ENCODE measurements around the gene NTHL1. TPM values are rescaled to one million over a fixed set of nuclear protein-coding genes. Genes with fewer than 3 reads are reported as not detected.
A peak's percentile ranks its signal among the peaks of the same experiment; 100 is the strongest.
"Not testable (repeated sequence)": the region's sequence is repeated elsewhere in the genome, so short reads cannot be mapped to it uniquely, and the experiment has no call there.

NTHL1 gene
- total RNA-seq, 3 donors from 2014 or later = 30.5 to 43.5 (median 34.8) TPM

DNA sequence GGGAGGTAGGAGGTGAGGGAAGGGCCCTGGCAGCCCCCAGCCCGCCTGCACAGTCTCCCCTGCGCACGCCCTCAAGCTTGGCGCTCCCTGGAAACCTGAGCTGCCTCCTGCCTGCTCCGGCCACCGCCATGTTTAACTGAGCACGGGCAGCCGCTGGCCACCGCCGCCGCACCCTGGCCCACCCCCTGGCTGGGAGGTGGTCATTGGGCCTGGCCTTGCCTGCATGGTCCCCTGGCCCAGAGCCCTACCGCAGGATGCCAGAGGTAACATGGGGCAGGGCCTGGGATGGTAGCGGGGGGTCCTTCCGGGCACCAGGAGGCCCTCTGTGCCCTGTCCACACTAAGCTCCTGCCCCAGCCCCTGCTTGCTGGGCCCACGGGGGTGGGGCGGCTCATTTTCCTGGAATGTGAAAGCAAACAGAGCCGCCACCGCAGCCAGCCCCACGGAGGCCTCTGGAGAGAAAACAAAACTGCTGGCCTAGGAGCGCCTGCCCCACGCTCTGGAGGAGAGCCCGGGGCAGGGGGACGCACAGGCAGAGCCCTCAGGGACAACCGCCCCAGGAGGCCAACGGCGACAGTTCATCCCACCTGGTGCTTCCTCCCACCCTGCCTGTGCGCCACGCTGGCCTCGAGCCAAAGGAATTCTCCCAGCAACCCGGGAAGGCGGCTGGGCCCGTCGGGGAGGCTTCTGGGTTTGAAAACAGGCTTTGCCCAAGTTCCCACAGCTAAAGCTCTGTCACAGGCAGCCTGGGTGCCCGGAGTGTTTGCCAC lies 12.0 kb downstream of the NTHL1 start:
- no peaks in the 10 kb centered on the region for H3K27me3 Mint-ChIP-seq (ENCODE audit: low read depth)
- ATAC-seq = no peak
- no peaks in the 10 kb centered on the region for H3K4me1 Mint-ChIP-seq (ENCODE audit: low read depth)
- no peak for DNase-seq
- H3K36me3 Mint-ChIP-seq (ENCODE audit: insufficient read depth) = no peaks in the 10 kb centered on the region
- H3K4me3 Mint-ChIP-seq = no peak overlapping the region
- no peaks in the 10 kb centered on the region for H3K9me3 Mint-ChIP-seq

DNA sequence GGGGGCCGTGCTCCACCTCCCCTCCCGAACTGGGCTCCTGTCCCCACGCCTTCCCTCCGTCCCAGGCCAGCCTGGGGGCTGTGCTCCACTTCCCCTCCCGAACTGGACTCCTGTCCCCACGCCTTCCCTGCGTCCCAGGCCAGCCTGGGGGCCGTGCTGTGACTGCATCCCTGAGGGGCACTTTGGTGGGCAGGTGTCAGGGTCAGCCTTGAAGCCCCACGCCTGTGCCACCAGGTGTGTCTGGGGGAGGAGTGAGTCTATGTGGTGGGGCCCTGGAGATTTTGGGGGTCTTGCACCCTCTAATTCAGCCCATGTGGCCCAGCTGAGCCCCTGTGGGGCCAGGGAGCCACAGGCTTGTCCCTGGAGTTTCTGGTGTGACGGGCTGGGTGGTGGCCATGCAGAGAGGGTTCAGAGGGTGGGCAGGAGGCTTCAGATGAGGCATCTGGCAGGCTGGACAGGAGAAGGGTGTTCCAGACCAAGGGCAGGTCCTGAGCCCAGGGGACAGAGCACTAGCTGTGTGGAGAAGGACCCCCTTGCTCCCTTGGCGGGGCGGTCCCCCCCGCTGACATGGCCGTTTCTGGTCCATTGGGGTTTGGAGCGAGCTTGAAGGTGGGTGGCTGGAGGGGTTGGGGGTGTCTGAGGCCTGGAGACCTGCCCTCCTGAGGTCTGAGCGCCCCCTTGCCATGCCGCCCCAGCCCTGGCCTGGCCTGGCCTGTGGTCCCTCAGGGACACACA lies 12.8 kb downstream of the NTHL1 start:
- H3K4me1 Mint-ChIP-seq (ENCODE audit: low read depth) = no peaks in the 10 kb centered on the region
- no peak for ATAC-seq
- H3K36me3 Mint-ChIP-seq (ENCODE audit: insufficient read depth) = no peaks in the 10 kb centered on the region
- no peaks in the 10 kb centered on the region for H3K27me3 Mint-ChIP-seq (ENCODE audit: low read depth)
- no peak overlapping the region for H3K4me3 Mint-ChIP-seq
- DNase-seq = no peak
- no peaks in the 10 kb centered on the region for H3K9me3 Mint-ChIP-seq

DNA sequence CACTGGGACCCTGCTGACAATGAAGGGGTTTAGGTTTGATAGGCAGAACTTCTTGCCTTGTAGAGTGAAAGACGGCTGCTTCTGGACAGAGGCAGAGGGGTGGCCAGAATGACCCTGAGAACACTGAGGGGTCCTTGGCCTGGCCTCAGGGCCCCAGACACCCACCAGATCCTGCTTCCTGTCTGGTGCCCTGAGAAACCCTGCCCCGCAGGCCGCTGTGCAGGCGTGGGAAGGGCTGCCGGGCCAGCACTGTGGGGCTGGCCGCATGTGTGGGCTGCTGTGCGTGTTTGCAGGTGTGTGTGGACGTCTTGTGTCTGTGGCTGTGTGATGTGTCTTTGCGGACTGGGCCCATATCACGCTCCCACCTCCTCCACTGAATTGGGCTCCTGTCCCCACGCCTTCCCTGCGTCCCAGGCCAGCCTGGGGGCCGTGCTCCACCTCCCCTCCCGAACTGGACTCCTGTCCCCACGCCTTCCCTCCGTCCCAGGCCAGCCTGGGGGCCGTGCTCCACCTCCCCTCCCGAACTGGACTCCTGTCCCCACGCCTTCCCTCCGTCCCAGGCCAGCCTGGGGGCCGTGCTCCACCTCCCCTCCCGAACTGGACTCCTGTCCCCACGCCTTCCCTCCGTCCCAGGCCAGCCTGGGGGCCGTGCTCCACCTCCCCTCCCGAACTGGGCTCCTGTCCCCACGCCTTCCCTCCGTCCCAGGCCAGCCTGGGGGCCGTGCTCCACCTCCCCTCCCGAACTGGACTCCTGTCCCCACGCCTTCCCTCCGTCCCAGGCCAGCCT lies 13.5 kb downstream of the NTHL1 start:
- ATAC-seq, H3K4me3 Mint-ChIP-seq, H3K9me3 Mint-ChIP-seq: not testable (repeated sequence)

DNA sequence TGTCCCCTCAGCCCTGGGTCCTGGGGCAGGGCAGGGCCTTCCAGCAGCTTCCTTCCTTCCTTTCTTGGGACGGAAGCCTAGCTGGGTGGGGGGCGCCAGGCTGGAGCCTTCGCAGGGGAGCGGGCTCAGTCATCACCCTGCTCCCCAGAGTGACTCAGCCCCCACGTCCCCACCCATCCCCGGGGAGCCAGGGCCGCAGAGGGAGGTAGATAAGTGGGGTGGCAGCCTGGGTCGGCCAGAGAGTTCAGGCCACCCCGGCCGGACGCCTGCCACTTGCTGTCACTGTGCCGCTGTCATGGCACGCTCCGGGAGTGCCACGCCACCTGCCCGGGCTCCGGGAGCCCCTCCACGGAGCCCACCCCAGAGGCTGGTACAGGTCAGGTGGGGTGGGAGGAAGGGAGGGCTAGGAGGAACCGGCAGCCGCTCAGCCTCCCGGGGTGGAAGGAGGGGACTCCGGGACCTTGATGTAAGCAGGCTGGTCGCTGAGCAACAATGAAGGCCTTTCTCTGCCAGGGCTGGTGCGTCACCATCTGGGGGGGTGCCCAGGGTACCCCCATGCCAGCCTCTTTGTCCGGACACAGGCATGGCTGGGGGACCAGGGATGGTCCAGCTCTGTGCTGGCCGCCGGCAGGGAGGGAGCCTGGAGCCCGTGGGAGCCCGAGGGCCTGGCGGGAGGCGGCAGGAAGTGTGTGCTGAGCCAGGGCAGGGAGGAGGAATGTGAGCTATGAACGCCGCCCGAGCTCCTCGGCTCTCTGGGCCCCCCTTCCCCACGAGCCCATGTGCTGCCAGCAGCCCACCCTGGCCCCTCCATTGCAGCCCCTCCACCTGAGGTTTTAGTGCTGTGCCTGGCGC lies 14.4 kb downstream of the NTHL1 start:
- ATAC-seq = peak; percentile 32 to 57
- Mint-ChIP-seq H3K27me3 (ENCODE audit: low read depth) (no peaks in the 10 kb centered on the region), H3K4me1 (ENCODE audit: low read depth) (no peaks in the 10 kb centered on the region), H3K9me3 (no peaks in the 10 kb centered on the region), H3K36me3 (ENCODE audit: insufficient read depth) (no peaks in the 10 kb centered on the region), H3K4me3 (no peak overlapping the region)
- no peak for DNase-seq

More for the DNA sequence above, 13.5 kb downstream of the NTHL1 start:
- not testable (repeated sequence) for H3K36me3 Mint-ChIP-seq (ENCODE audit: insufficient read depth); DNase-seq; H3K27me3 Mint-ChIP-seq (ENCODE audit: low read depth); H3K4me1 Mint-ChIP-seq (ENCODE audit: low read depth)

DNA sequence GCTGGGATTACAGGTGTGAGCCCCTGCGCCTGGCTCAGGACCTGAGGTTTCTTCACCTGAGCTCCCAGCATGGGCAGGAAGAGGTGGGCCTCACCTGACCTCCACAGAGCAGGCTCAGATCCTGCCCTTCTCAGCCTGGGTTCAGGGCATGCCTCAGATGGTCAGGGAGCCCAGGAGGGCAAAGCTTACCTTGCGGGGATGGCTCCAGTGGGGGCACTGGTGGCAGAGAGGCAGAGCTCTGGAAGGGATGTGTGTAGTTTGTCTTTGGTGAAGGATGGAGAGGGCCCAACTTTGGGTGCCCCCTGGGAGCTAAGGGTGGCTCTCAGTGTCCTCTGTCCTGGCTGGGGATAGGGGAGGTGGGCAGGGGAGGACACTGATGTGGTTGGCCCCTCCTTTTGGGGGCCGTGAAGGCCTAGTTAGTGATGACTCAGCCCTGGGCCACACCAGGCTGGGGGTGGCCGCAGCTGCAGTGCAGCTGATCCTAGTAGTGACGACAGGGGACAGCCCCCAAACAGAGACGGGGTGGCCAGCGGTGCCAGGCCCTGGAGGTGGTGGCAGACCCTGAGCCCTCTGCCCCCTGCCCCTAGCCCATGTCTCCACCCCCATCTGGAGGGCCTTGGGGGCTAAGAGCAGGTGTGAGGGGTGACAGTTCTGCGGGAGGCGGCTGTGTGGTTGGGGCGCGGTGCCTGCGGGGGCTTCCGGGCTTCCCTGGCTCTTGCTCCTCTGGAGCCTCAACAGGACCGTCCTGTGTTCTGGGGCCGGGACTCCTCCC lies 15.2 kb downstream of the NTHL1 start:
- DNase-seq (no peak), ATAC-seq (peak in 1 of 2 donors; percentile 20)
- Mint-ChIP-seq H3K9me3 (no peaks in the 10 kb centered on the region), H3K4me3 (no peak overlapping the region), H3K36me3 (ENCODE audit: insufficient read depth) (no peaks in the 10 kb centered on the region), H3K27me3 (ENCODE audit: low read depth) (peaks cover 2% of the 10 kb centered on the region), H3K4me1 (ENCODE audit: low read depth) (peaks cover 3% of the 10 kb centered on the region)

DNA sequence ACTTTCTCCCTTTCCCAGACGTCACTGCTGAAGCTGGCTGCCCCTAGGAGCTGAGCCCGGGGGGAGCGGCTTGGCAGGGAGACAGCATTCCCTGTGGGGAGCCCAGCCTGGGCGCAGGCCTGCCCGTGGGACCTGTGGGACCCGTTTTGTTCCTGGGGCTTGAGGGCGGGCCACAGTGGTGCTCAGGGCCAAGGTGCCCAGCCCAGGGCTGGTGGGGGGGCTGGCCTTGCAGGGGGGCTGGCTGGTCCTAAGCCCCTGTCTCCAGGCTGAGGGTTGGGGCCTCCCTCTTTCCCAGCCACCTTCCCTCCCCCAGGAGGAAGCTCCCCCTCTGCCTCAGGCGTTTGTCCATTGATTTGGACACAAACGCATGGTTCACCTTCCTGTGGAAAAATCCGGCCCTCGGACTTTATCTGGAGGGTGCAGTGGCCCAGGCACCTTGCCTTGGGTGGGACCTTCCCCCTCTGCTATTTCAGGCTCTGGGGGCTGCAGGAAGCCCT lies 16.5 kb downstream of the NTHL1 start:
- Mint-ChIP-seq H3K27me3 (ENCODE audit: low read depth) (peaks cover 2% of the 10 kb centered on the region), H3K4me1 (ENCODE audit: low read depth) (peaks cover 5% of the 10 kb centered on the region), H3K9me3 (no peaks in the 10 kb centered on the region), H3K4me3 (no peak overlapping the region), H3K36me3 (ENCODE audit: insufficient read depth) (no peaks in the 10 kb centered on the region)
- ATAC-seq (no peak), DNase-seq (no peak)

DNA sequence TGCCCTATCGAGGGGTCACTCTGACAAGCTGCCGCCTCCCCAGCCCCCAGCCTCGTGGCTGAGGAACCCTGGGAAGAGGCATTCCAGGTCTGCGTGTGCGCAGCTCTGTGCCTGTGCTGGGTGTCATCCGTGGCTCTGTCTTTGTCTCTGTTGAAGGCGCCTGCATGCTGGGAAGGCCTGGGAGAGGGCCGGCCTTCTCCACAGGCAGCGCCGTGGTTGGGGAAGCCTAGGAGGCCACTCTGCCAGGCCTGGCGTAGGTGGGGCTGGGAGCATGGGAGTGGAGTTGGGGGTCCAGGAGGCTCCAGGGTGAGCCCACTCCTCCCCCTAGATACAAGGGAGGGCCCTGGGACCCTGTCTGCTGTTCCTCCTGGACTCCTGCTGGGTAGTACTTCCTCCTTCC lies 17.6 kb downstream of the NTHL1 start:
- peaks cover 2% of the 10 kb centered on the region for H3K27me3 Mint-ChIP-seq (ENCODE audit: low read depth)
- no peaks in the 10 kb centered on the region for H3K9me3 Mint-ChIP-seq
- H3K4me1 Mint-ChIP-seq (ENCODE audit: low read depth) = peaks cover 5% of the 10 kb centered on the region
- H3K4me3 Mint-ChIP-seq = no peak overlapping the region
- no peak for ATAC-seq
- no peaks in the 10 kb centered on the region for H3K36me3 Mint-ChIP-seq (ENCODE audit: insufficient read depth)
- no peak for DNase-seq

DNA sequence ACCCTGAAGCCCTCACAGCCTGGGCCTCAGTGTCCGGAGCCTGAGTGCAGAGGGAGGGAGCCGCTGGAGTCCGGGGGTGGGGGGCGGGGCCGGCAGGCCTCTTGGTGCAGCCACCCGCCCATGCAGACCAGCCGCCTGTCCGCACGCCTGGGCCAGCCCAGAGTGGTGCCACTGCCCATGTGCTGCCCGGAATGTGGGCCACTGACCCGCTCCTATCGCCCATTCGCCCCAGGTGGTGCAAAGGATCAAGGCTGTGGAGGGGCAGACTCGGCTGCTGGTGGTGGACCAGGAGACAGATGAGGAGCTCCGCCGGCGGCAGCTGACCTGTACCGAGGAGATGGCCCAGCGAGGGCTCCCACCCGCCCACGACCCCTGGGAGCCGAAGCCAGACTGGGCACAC lies 18.3 kb downstream of the NTHL1 start:
- DNase-seq (no peak), ATAC-seq (no peak)
- peaks cover 5% of the 10 kb centered on the region for H3K4me1 Mint-ChIP-seq (ENCODE audit: low read depth)
- no peaks in the 10 kb centered on the region for H3K36me3 Mint-ChIP-seq (ENCODE audit: insufficient read depth)
- H3K27me3 Mint-ChIP-seq (ENCODE audit: low read depth) = peaks cover 2% of the 10 kb centered on the region
- no peak overlapping the region for H3K4me3 Mint-ChIP-seq
- no peaks in the 10 kb centered on the region for H3K9me3 Mint-ChIP-seq

DNA sequence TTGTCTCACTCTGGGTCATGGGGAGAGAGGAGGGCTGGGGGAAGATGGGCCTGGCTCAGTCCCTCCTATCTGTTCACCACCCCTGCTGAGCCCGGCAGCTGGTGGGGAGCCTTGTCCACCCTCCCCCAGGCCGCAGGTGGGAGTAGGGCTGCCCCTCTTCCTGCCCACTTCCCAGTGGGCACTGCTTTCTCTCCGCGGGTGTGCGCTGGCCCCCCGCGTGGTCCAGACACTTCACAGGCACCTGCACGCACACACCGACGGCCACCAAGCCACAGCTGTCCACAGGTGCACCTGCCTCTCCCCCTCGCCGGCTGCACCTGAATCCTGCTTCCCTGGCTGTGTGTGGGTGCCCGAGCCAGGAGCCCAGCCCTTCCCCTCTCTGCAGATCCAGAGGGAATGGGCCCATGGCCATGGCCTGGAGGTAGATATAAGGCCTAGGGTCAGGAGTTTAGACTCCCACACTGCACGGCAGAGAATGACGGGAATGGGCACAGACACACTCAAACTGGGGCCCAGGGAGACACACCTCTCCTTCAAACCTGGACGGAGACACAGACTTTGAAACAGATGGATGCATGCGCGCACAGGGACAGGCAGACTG lies 18.9 kb downstream of the NTHL1 start:
- no peak for DNase-seq
- no peaks in the 10 kb centered on the region for H3K36me3 Mint-ChIP-seq (ENCODE audit: insufficient read depth)
- H3K9me3 Mint-ChIP-seq = no peaks in the 10 kb centered on the region
- peaks cover 2% of the 10 kb centered on the region for H3K27me3 Mint-ChIP-seq (ENCODE audit: low read depth)
- H3K4me1 Mint-ChIP-seq (ENCODE audit: low read depth) = peaks cover 9% of the 10 kb centered on the region
- no peak for ATAC-seq
- H3K4me3 Mint-ChIP-seq = no peak overlapping the region

DNA sequence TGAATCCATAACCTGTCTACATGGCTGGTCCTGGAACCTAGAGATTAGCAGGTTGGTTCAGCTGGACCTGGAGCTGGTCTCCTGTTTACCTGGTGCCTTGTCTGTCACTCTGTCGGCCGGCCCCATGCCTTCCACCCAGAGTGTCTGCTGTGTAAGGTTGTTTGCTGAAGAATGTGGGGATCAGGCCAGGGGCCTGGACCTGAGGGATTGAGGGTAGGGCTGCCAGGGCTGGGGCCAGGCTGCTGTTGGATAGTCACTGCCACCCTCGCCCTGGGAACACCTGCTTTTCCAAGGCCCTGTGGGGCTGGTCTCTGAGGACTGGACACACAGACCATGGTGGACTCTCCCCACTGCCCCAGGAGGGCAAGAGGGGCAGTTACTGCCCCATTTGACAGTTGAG lies 19.5 kb downstream of the NTHL1 start:
- Mint-ChIP-seq H3K36me3 (ENCODE audit: insufficient read depth) (no peaks in the 10 kb centered on the region), H3K27me3 (ENCODE audit: low read depth) (peaks cover 2% of the 10 kb centered on the region), H3K9me3 (no peaks in the 10 kb centered on the region), H3K4me1 (ENCODE audit: low read depth) (peaks cover 10% of the 10 kb centered on the region), H3K4me3 (peak overlapping the region; percentile 71)
- DNase-seq (no peak), ATAC-seq (no peak)

DNA sequence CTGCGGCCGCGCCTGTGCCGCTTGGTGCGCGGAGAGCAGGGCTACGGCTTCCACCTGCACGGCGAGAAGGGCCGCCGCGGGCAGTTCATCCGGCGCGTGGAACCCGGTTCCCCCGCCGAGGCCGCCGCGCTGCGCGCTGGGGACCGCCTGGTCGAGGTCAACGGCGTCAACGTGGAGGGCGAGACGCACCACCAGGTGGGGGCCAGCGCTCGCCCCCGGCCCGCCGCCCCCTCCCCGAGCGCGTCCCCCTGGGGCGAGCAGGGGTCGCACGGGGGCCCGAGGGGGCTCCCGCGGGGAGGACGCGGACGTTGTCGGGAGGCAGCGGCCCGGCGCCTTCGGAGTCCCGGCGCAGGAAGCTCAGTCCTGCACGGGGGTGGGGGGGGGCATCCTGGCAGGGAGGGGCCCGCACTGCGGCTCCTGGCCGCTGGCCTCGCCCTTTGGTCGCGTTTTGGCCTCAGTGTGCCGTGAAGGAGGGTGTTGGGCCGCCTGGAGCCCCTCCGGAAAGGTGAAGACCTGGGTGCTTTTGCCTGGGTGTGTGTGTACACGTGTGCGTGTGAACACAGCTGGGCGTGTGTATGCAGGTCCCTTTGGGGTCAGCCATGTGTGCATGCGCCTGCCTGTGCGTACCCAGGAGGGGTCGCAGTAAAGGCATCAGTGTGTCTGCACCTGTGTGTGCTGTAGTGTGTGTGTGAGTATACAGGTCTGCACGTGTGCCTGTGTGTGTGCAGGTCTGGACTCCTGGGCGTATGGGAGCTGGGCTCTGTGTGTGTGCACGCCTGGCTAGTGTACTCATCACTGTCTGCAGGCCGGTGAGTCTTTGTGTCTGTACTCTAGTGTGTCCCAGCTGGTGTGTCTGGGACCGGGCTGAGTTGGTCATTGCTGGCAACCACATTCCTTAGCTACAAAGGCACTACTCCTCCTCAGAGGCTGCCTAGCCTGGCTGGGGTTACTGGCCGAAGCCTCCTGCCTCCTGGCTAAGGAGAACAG lies 20.3 kb downstream of the NTHL1 start:
- H3K4me3 Mint-ChIP-seq = peak overlapping the region; percentile 71
- peaks cover 10% of the 10 kb centered on the region for H3K27me3 Mint-ChIP-seq (ENCODE audit: low read depth)
- H3K9me3 Mint-ChIP-seq = no peaks in the 10 kb centered on the region
- H3K36me3 Mint-ChIP-seq (ENCODE audit: insufficient read depth) = no peaks in the 10 kb centered on the region
- ATAC-seq = peak; percentile 17 to 19
- DNase-seq = no peak
- H3K4me1 Mint-ChIP-seq (ENCODE audit: low read depth) = peaks cover 14% of the 10 kb centered on the region

DNA sequence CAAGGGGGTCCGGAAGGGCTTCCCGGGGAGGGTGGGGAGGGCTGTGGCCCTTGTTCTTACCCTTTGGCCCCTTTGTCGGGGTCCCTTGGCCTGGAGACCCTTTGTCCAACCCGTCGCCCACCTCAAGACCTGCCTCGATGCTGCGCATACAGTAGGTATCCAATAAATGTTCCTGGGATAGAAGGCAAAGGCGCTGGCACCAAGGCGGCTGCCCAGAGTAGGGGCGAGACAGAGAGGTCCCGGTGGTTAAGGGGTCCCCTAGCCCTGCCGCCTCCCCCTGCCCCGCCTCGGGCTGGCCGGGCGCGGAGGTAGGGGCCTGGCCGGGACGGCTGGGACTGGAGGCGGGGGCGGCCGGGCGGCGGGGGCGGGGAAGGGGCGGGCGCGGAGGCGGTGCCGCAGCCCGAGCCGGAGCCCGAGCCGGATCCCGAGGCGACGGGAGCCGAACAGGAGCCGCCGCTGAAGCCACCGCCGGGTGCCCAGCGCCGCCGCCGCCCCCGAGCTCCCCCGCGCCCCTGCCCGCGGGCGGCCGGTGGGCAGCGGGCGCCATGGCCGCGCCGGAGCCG lies 21.1 kb downstream of the NTHL1 start, which contains the start of gene NHERF2:
Gene NHERF2, plus strand, starts transcription at position 442 of the 563 bp plus-strand sequence. Its CDS starts 104 bp downstream, at position 546.
- peak within 1 kb of the TSS; percentile 71 for H3K4me3 Mint-ChIP-seq
- no peaks in the 10 kb centered on the region for H3K36me3 Mint-ChIP-seq (ENCODE audit: insufficient read depth)
- H3K27me3 Mint-ChIP-seq (ENCODE audit: low read depth) = peaks cover 15% of the 10 kb centered on the region
- ATAC-seq (peak; percentile 6 to 8), DNase-seq (no peak)
- H3K9me3 Mint-ChIP-seq = no peaks in the 10 kb centered on the region
- H3K4me1 Mint-ChIP-seq (ENCODE audit: low read depth) = peaks cover 14% of the 10 kb centered on the region
